Keratinocyte (primary cell): ENCODE results near the gene GET3. TPM values are rescaled to one million over a fixed set of nuclear protein-coding genes. Genes with fewer than 3 reads are reported as not detected.

ENCODE experiments used
- DNase-seq: peaks from one replicate; pipeline ENCODE4 v3.0.0-alpha.2; 2011; ENCODE audit warnings: low read depth, missing footprints, low spot score
- FAIRE-seq: peaks from 2 replicates; lab custom pipeline; 2011; peaks lifted over from hg19 to GRCh38; lab: Jason Lieb, UNC
- H2AFZ ChIP-seq: 2 replicates; pipeline ENCODE4 v1.6.0; 2012; ENCODE audit warnings: low read length, control low read depth, inconsistent platforms; ENCODE audit not compliant: control insufficient read depth
- H3K27ac ChIP-seq: 2 replicates; pipeline ENCODE4 v1.5.1; 2011; ENCODE audit warnings: low read length; ENCODE audit not compliant: control insufficient read depth, insufficient read depth
- H3K27me3 ChIP-seq: 3 replicates; pipeline ENCODE4 v1.6.0; 2011; ENCODE audit warnings: low read length; ENCODE audit not compliant: control insufficient read depth, insufficient read depth; ENCODE audit errors: extremely low read depth
- H3K36me3 ChIP-seq, 2 experiments: 2 replicates in 1 of 2; 3 replicates in 1 of 2; pipeline ENCODE4 v1.5.1; 2011; ENCODE audit warnings: low read length in 2 of 2, mild to moderate bottlenecking in 1 of 2; ENCODE audit not compliant: control insufficient read depth in 2 of 2, insufficient read depth in 2 of 2; ENCODE audit errors: extremely low read depth in 1 of 2
- H3K4me1 ChIP-seq: 3 replicates; pipeline ENCODE4 v1.5.1; 2011; ENCODE audit warnings: low read length; ENCODE audit not compliant: control insufficient read depth, insufficient read depth; ENCODE audit errors: extremely low read depth
- H3K4me2 ChIP-seq: 3 replicates; pipeline ENCODE4 v1.6.0; 2011; ENCODE audit warnings: low read depth, low read length; ENCODE audit not compliant: control insufficient read depth, insufficient read depth; ENCODE audit errors: extremely low read depth
- H3K4me3 ChIP-seq, 3 experiments: fragments of 200-600 bp in 1 of 3; sonication (generic) in 1 of 3; 2 replicates in 2 of 3; 3 replicates in 1 of 3; pipeline ENCODE4 v1.5.1; 2011 to 2016; ENCODE audit warnings: low read length in 3 of 3, mild to moderate bottlenecking in 3 of 3, control low read depth in 2 of 3, inconsistent platforms in 1 of 3, low read depth in 1 of 3, mixed read lengths in 1 of 3, mixed run types in 1 of 3, moderate library complexity in 1 of 3; ENCODE audit not compliant: control insufficient read depth in 2 of 3, insufficient read depth in 2 of 3; ENCODE audit errors: extremely low read depth in 1 of 3
- H3K79me2 ChIP-seq: 2 replicates; pipeline ENCODE4 v1.6.0; 2012; ENCODE audit warnings: low read length; ENCODE audit not compliant: control insufficient read depth, insufficient read depth
- H3K9ac ChIP-seq: 3 replicates; pipeline ENCODE4 v1.6.0; 2011; ENCODE audit warnings: low read length; ENCODE audit not compliant: control insufficient read depth, insufficient read depth; ENCODE audit errors: extremely low read depth
- H3K9me1 ChIP-seq: 3 replicates; pipeline ENCODE4 v1.6.0; 2011; ENCODE audit warnings: low read length; ENCODE audit not compliant: control insufficient read depth, insufficient read depth; ENCODE audit errors: extremely low read depth
- H3K9me3 ChIP-seq: 2 replicates; pipeline ENCODE4 v1.5.1; 2012; ENCODE audit warnings: low read depth, low read length; ENCODE audit not compliant: control insufficient read depth
- H4K20me1 ChIP-seq: 3 replicates; pipeline ENCODE4 v1.6.0; 2011; ENCODE audit warnings: low read length; ENCODE audit not compliant: control insufficient read depth, insufficient read depth; ENCODE audit errors: extremely low read depth
- CTCF ChIP-seq, 3 experiments: IDR thresholded peaks in 1 of 3; conservative IDR thresholded peaks in 1 of 3; optimal IDR thresholded peaks in 1 of 3; 2 replicates in 2 of 3; 3 replicates in 1 of 3; pipeline versions ENCODE3 to v1.5.1; 2011; ENCODE audit warnings: low read length in 3 of 3, mild to moderate bottlenecking in 3 of 3, moderate library complexity in 2 of 3, control low read depth in 1 of 3, inconsistent platforms in 1 of 3; ENCODE audit not compliant: insufficient read depth in 2 of 3; ENCODE audit errors: extremely low read depth in 1 of 3
- EZH2 ChIP-seq: IDR thresholded peaks from one replicate; pipeline ENCODE4 v1.6.1; 2012; ENCODE audit warnings: inconsistent platforms, mild to moderate bottlenecking, low read length, moderate library complexity
- dilution Hi-C: fragments of 300-500 bp; cut with MboI; formaldehyde crosslinking; loops from one replicate; pipeline ENCODE4 v1.7.0; 2020; ENCODE audit warnings: low sequenced_read_pairs; ENCODE audit not compliant: extremely low pct_ligation_motif_present
- polyA plus RNA-seq, 5 experiments: library from polyadenylated mRNA; depleted of rRNA in 3 of 5; stranded (reverse) in 3 of 5; stranded (forward) in 1 of 5; unstranded in 1 of 5; fragments of >200 nt; gene quantifications; 1 replicate in 1 of 5; 2 replicates in 3 of 5; 3 replicates in 1 of 5; pipeline versions ENCODE4 v1.2.1 to v1.2.3, GENCODE V29; 2011 to 2012; ENCODE audit warnings: missing spikeins in 2 of 5, low read depth in 1 of 5, low replicate concordance in 1 of 5

GET3 gene
- polyA plus RNA-seq, 1 donor (not counting 4 experiments of a cell fraction or from before 2014, with no cell fraction given): 104 TPM

- TF ChIP-seq CTCF (optimal IDR thresholded peaks at IDR 0.05 in 1 of 3, IDR thresholded peaks at IDR 0.05 in 1 of 3, conservative IDR thresholded peaks at IDR 0.05 in 1 of 3; ENCODE audit: extremely low read depth in 1 of 3, insufficient read depth in 2 of 3, low read length in 3 of 3) (no peak), EZH2 (no peak)
- no peaks in the 10 kb centered on the region for H3K27me3 ChIP-seq
- H3K27ac ChIP-seq: peak overlapping the region; percentile 98
- DNase-seq (no peak), FAIRE-seq (no peak)
- no peaks in the 10 kb centered on the region for H3K9me1 ChIP-seq
- peak overlapping the region; percentile 97 for H3K9ac ChIP-seq
- H4K20me1 ChIP-seq: peaks cover 11% of the 10 kb centered on the region
- no peak overlapping the region for H2AFZ ChIP-seq
- peaks cover 19% of the 10 kb centered on the region for H3K79me2 ChIP-seq
- peak overlapping the region; percentile 73 to 95 (median 94) for H3K4me3 ChIP-seq
- no peaks in the 10 kb centered on the region for H3K9me3 ChIP-seq
- H3K4me2 ChIP-seq: peak overlapping the region; percentile 99
- no peaks in the 10 kb centered on the region for H3K36me3 ChIP-seq
- dilution Hi-C loops: no loop called here
- H3K4me1 ChIP-seq: peaks cover 29% of the 10 kb centered on the region
Observed at GRCh38 chr19:12793290-12794195, 56.2 kb downstream of the GET3 start.

GRCh38 chr19:12794196-12794941, 57.1 kb downstream of the GET3 start:
- Histone ChIP-seq H3K27me3 (no peaks in the 10 kb centered on the region), H4K20me1 (peaks cover 11% of the 10 kb centered on the region), H3K9me3 (no peaks in the 10 kb centered on the region), H2AFZ (no peak overlapping the region), H3K4me1 (peaks cover 21% of the 10 kb centered on the region), H3K4me2 (peak overlapping the region; percentile 33), H3K9me1 (no peaks in the 10 kb centered on the region), H3K9ac (peak overlapping the region; percentile 97), H3K27ac (peak overlapping the region; percentile 98), H3K4me3 (peak overlapping the region in 2 of 3 experiments; percentile 9 to 73), H3K36me3 (peaks cover under 1 to 2% of the 10 kb centered on the region in 2 experiments), H3K79me2 (peaks cover 19% of the 10 kb centered on the region)
- FAIRE-seq (no peak), DNase-seq (no peak)
- dilution Hi-C loops: no loop called here
- no peak for TF ChIP-seq EZH2
- no peak for TF ChIP-seq CTCF (optimal IDR thresholded peaks at IDR 0.05 in 1 of 3, IDR thresholded peaks at IDR 0.05 in 1 of 3, conservative IDR thresholded peaks at IDR 0.05 in 1 of 3; ENCODE audit: extremely low read depth in 1 of 3, insufficient read depth in 2 of 3, low read length in 3 of 3)
